ENCODE measurements around the gene FN1. TPM values are rescaled to one million over a fixed set of nuclear protein-coding genes. Genes with fewer than 3 reads are reported as not detected.

Gene FN1
- total RNA-seq, 1 experiment from 2014 or later = 564 TPM

- intact Hi-C loops (cut with micrococcal nuclease) = loop anchor here (10.0 kb wide), 1 partner anchor 568 kb away; no protein-coding TSS in a partner anchor
- DNase-seq (ENCODE audit: unreplicated experiment) = no peak
- H3K4me3 Mint-ChIP-seq (ENCODE audit: unreplicated experiment) = no peak overlapping the region
- H3K9me3 Mint-ChIP-seq (ENCODE audit: unreplicated experiment) = no peaks in the 10 kb centered on the region
- H3K27ac Mint-ChIP-seq (ENCODE audit: low read depth, unreplicated experiment) = no peak overlapping the region
- H3K4me1 Mint-ChIP-seq (ENCODE audit: insufficient read depth, unreplicated experiment) = no peaks in the 10 kb centered on the region
- BruUV-seq (replicated peaks) = no TSS peak
- H3K36me3 Mint-ChIP-seq (ENCODE audit: insufficient read depth, unreplicated experiment) = peaks cover 20% of the 10 kb centered on the region
- POLR2A ChIA-PET = interaction anchor here (1.6 kb wide), 1 partner anchor 16 kb away, joined by 4 read pairs; no protein-coding TSS in a partner anchor
- TF ChIP-seq CTCF (IDR thresholded peaks at IDR 0.05; ENCODE audit: unreplicated experiment) = no peak
- CTCF ChIA-PET = interaction anchor here (0.7 kb wide), 1 partner anchor 556 kb away, joined by 4 read pairs; no protein-coding TSS in a partner anchor
- no peaks in the 10 kb centered on the region for H3K27me3 Mint-ChIP-seq (ENCODE audit: insufficient read depth, unreplicated experiment)
Measured at GRCh38 chr2:215356948-215357461, 78.9 kb downstream of the FN1 start.

- no peaks in the 10 kb centered on the region for H3K4me1 Mint-ChIP-seq (ENCODE audit: insufficient read depth, unreplicated experiment)
- POLR2A ChIA-PET = interaction anchor here (1.6 kb wide), 1 partner anchor 15 kb away, joined by 4 read pairs; no protein-coding TSS in a partner anchor
- no peak overlapping the region for H3K27ac Mint-ChIP-seq (ENCODE audit: low read depth, unreplicated experiment)
- H3K36me3 Mint-ChIP-seq (ENCODE audit: insufficient read depth, unreplicated experiment) = peaks cover 15% of the 10 kb centered on the region
- no peaks in the 10 kb centered on the region for H3K27me3 Mint-ChIP-seq (ENCODE audit: insufficient read depth, unreplicated experiment)
- no TSS peak for BruUV-seq (replicated peaks)
- DNase-seq (ENCODE audit: unreplicated experiment) = no peak
- intact Hi-C loops (cut with micrococcal nuclease) = loop anchor here (10.0 kb wide), 1 partner anchor 568 kb away; no protein-coding TSS in a partner anchor
- H3K4me3 Mint-ChIP-seq (ENCODE audit: unreplicated experiment) = no peak overlapping the region
- no peaks in the 10 kb centered on the region for H3K9me3 Mint-ChIP-seq (ENCODE audit: unreplicated experiment)
- CTCF ChIA-PET = no interaction called here
- TF ChIP-seq CTCF (IDR thresholded peaks at IDR 0.05; ENCODE audit: unreplicated experiment) = no peak
Measured at GRCh38 chr2:215356334-215356947, 79.4 kb downstream of the FN1 start.

GRCh38 chr2:215355801-215356200 is 80.1 kb downstream of the FN1 start:
- ChIA-PET CTCF (no interaction called here), POLR2A (no interaction called here)
- BruUV-seq (replicated peaks) = no TSS peak
- TF ChIP-seq CTCF (IDR thresholded peaks at IDR 0.05; ENCODE audit: unreplicated experiment) = no peak
- no peak for DNase-seq (ENCODE audit: unreplicated experiment)
- H3K27ac Mint-ChIP-seq (ENCODE audit: low read depth, unreplicated experiment) = no peak overlapping the region
- no peaks in the 10 kb centered on the region for H3K27me3 Mint-ChIP-seq (ENCODE audit: insufficient read depth, unreplicated experiment)
- no peaks in the 10 kb centered on the region for H3K9me3 Mint-ChIP-seq (ENCODE audit: unreplicated experiment)
- peaks cover 17% of the 10 kb centered on the region for H3K36me3 Mint-ChIP-seq (ENCODE audit: insufficient read depth, unreplicated experiment)
- intact Hi-C loops (cut with micrococcal nuclease) = loop anchor here (10.0 kb wide), 1 partner anchor 569 kb away; no protein-coding TSS in a partner anchor
- no peak overlapping the region for H3K4me3 Mint-ChIP-seq (ENCODE audit: unreplicated experiment)
- no peaks in the 10 kb centered on the region for H3K4me1 Mint-ChIP-seq (ENCODE audit: insufficient read depth, unreplicated experiment)

GRCh38 chr2:215354771-215355695 is 80.8 kb downstream of the FN1 start:
- no peaks in the 10 kb centered on the region for H3K9me3 Mint-ChIP-seq (ENCODE audit: unreplicated experiment)
- POLR2A ChIA-PET = interaction anchor here (0.7 kb wide), 1 partner anchor 961 kb away, joined by 3 read pairs; no protein-coding TSS in a partner anchor

More at GRCh38 chr2:215354771-215355695, 80.8 kb downstream of the FN1 start:
- peak overlapping the region; percentile 63 for H3K27ac Mint-ChIP-seq (ENCODE audit: low read depth, unreplicated experiment)
- no peak overlapping the region for H3K4me3 Mint-ChIP-seq (ENCODE audit: unreplicated experiment)
- DNase-seq (ENCODE audit: unreplicated experiment) = no peak
- H3K36me3 Mint-ChIP-seq (ENCODE audit: insufficient read depth, unreplicated experiment) = peaks cover 25% of the 10 kb centered on the region
- TF ChIP-seq CTCF (IDR thresholded peaks at IDR 0.05; ENCODE audit: unreplicated experiment) = no peak
- H3K4me1 Mint-ChIP-seq (ENCODE audit: insufficient read depth, unreplicated experiment) = no peaks in the 10 kb centered on the region
- CTCF ChIA-PET = no interaction called here
- no TSS peak for BruUV-seq (replicated peaks)
- no peaks in the 10 kb centered on the region for H3K27me3 Mint-ChIP-seq (ENCODE audit: insufficient read depth, unreplicated experiment)
- intact Hi-C loops (cut with micrococcal nuclease) = loop anchor here (10.0 kb wide), 1 partner anchor 570 kb away; no protein-coding TSS in a partner anchor
